Stimulated activated CD4-positive, alpha-beta T cell treated with anti-CD3 and anti-CD28 coated beads, Interleukin-4, amount 100 ng/mL, for 1 hour (primary cell): Measurements from ENCODE around the gene SLC4A1.
"Not testable (repeated sequence)": the region's sequence is repeated elsewhere in the genome, so short reads cannot be mapped to it uniquely, and the experiment has no call there.

Experiments
- DNase-seq: peaks from one replicate; pipeline ENCODE4 v3.0.0-alpha.2; 2020

The SLC4A1 gene

GRCh38 chr17:44255915-44256314, 12.0 kb downstream of the SLC4A1 start:
- DNase-seq = no peak

- DNase-seq = no peak
These were observed 13.4 kb downstream of the SLC4A1 start for GRCh38 chr17:44254361-44255095.

GRCh38 chr17:44253006-44253405, 14.9 kb downstream of the SLC4A1 start:
- DNase-seq = no peak

GRCh38 chr17:44251062-44251461, 16.9 kb downstream of the SLC4A1 start:
- DNase-seq = no peak

GRCh38 chr17:44249501-44250246, 18.3 kb downstream of the SLC4A1 start:
- no peak for DNase-seq

- DNase-seq = no peak
These were observed 19.8 kb downstream of the SLC4A1 start for GRCh38 chr17:44247876-44248736.

- no peak for DNase-seq
These were observed 20.5 kb downstream of the SLC4A1 start for GRCh38 chr17:44247440-44247841.

- no peak for DNase-seq
These were observed 26.8 kb downstream of the SLC4A1 start for GRCh38 chr17:44241106-44241624.

GRCh38 chr17:44237886-44238285, 30.0 kb downstream of the SLC4A1 start:
- DNase-seq = not testable (repeated sequence)

GRCh38 chr17:44236444-44236991, 31.4 kb downstream of the SLC4A1 start:
- DNase-seq = no peak

- no peak for DNase-seq
These were observed 32.4 kb downstream of the SLC4A1 start for GRCh38 chr17:44235583-44235936.

GRCh38 chr17:44233582-44233981, 34.4 kb downstream of the SLC4A1 start:
- no peak for DNase-seq

GRCh38 chr17:44232061-44232460, 35.9 kb downstream of the SLC4A1 start:
- no peak for DNase-seq

- no peak for DNase-seq
These were observed 37.8 kb downstream of the SLC4A1 start for GRCh38 chr17:44230140-44230539.

GRCh38 chr17:44229090-44229489, 38.8 kb downstream of the SLC4A1 start:
- DNase-seq = no peak

- DNase-seq = no peak
These were observed 44.3 kb downstream of the SLC4A1 start for GRCh38 chr17:44223541-44224071.

- DNase-seq = peak; percentile 43
These were observed 45.6 kb downstream of the SLC4A1 start for GRCh38 chr17:44222112-44222869.

- no peak for DNase-seq
These were observed 46.1 kb downstream of the SLC4A1 start for GRCh38 chr17:44221862-44222111.

- DNase-seq = peak; percentile 60
These were observed 46.7 kb downstream of the SLC4A1 start for GRCh38 chr17:44221084-44221861.

GRCh38 chr17:44220213-44221083, 47.5 kb downstream of the SLC4A1 start:
- DNase-seq = peak; percentile 64
